Muscle of leg (tissue), 11 donors: ENCODE measurements around the gene IDNK. TPM values are rescaled to one million over a fixed set of nuclear protein-coding genes. Genes with fewer than 3 reads are reported as not detected.

Experiments used
- DNase-seq: peaks from one replicate; pipeline ENCODE4 v3.0.0; 2013
- H3K27ac ChIP-seq: one replicate; pipeline ENCODE4 v1.5.1; 2013; ENCODE audit warnings: mild to moderate bottlenecking, low read length, control low read depth
- H3K27me3 ChIP-seq: one replicate; pipeline ENCODE4 v1.6.1; 2013; ENCODE audit warnings: low read length; ENCODE audit not compliant: control insufficient read depth, insufficient read depth
- H3K36me3 ChIP-seq: one replicate; pipeline ENCODE4 v1.6.1; 2013; ENCODE audit warnings: low read length; ENCODE audit not compliant: control insufficient read depth, insufficient read depth
- H3K4me1 ChIP-seq: one replicate; pipeline ENCODE4 v1.6.1; 2013; ENCODE audit warnings: low read length; ENCODE audit not compliant: control insufficient read depth, insufficient read depth
- H3K4me3 ChIP-seq: one replicate; pipeline ENCODE4 v1.5.1; 2013; ENCODE audit warnings: low read length, control low read depth
- H3K9me3 ChIP-seq: replicated peaks from 2 replicates; pipeline ENCODE4 v1.6.1; 2013; ENCODE audit warnings: low read depth, low read length; ENCODE audit not compliant: control insufficient read depth
- WGBS: methylation state at CpG from one replicate; pipeline ENCODE4 v1.1.5; 2013; ENCODE audit warnings: missing lambda C conversion rate; ENCODE audit not compliant: insufficient coverage; 5-methylcytosine and 5-hydroxymethylcytosine counted together
- polyA plus RNA-seq, 8 donors: library from polyadenylated mRNA; unstranded; fragments of 120-200 nt; gene quantifications; one replicate each; pipeline versions ENCODE4 v1.2.1 to v1.2.3, GENCODE V29; 2013; ENCODE audit warnings: inconsistent platforms in 1 of 8, low replicate concordance in 1 of 8; ENCODE audit not compliant: insufficient read length in 8 of 8, insufficient read depth in 1 of 8
- total RNA-seq: library from RNA; stranded (reverse); fragments of 120-200 nt; gene quantifications from one replicate; pipeline ENCODE4 v1.2.4, GENCODE V29; 2013

IDNK gene
- total and polyA plus RNA-seq, 9 donors: 4.7 to 7.3 (median 6.0) TPM

DNA sequence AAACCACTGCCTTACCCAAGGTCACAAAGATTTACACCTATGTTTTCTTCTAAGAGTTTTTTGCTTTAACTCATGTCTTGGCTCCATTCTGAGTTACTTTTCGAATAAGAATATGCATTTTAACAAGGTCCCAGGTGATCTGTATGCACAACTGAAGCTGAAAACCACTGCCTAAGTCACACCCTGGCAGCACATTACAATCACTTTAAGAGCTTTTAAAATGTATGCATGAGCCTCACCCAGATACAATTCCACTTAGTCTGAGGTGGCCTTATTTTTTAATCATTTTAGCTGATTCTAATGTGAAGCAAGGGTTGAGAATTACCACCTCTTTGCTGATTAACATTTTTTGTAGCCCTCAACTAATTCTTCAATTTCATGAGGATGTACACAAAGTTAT, 29.5 kb downstream of the IDNK start:
- H3K36me3 ChIP-seq: peaks cover 37% of the 10 kb centered on the region
- DNase-seq: no peak
- H3K9me3 ChIP-seq: no peaks in the 10 kb centered on the region
- H3K4me1 ChIP-seq: no peaks in the 10 kb centered on the region
- 100% methylated on average over 1 of the region's 1 CpG for WGBS
- no peaks in the 10 kb centered on the region for H3K27me3 ChIP-seq
- no peak overlapping the region for H3K27ac ChIP-seq
- no peak overlapping the region for H3K4me3 ChIP-seq

GRCh38 chr9:83655433-83655832, 32.5 kb downstream of the IDNK start:
- peak; percentile 17 for DNase-seq
- Histone ChIP-seq H3K27ac (no peak overlapping the region), H3K27me3 (no peaks in the 10 kb centered on the region), H3K9me3 (no peaks in the 10 kb centered on the region), H3K36me3 (peaks cover 45% of the 10 kb centered on the region), H3K4me1 (no peaks in the 10 kb centered on the region), H3K4me3 (no peak overlapping the region)
- no CpG with 5 or more reads among the region's 1 CpG for WGBS

GRCh38 chr9:83656032-83656680, 33.2 kb downstream of the IDNK start:
- Histone ChIP-seq H3K9me3 (no peaks in the 10 kb centered on the region), H3K27me3 (no peaks in the 10 kb centered on the region), H3K4me3 (no peak overlapping the region), H3K27ac (no peak overlapping the region), H3K4me1 (no peaks in the 10 kb centered on the region), H3K36me3 (peaks cover 47% of the 10 kb centered on the region)
- DNase-seq: no peak
- WGBS: 86% methylated on average over 1 of the region's 2 CpGs

DNA sequence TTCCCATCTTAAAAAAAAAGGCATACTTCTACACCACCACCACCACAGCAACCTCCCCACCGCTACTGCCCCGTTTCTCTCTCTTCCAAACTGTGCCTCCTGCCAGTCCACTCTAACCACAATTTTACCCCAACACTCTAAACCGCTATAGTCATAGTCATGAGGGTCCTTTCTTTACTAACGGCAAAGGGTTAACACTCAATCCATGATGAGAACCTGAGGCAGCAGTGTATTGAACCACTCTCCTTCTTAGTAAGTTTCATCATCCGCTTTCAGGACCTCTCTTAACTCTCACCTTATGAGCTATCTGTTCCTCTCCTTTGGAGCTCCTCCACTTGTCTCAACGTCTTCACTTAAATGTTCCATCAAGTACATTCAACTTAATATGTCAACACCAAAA, 34.0 kb downstream of the IDNK start:
- Histone ChIP-seq H3K9me3 (no peaks in the 10 kb centered on the region), H3K4me1 (no peaks in the 10 kb centered on the region), H3K4me3 (no peak overlapping the region), H3K27me3 (no peaks in the 10 kb centered on the region), H3K36me3 (peaks cover 47% of the 10 kb centered on the region), H3K27ac (no peak overlapping the region)
- DNase-seq: no peak
- WGBS: 94% methylated on average over 6 of the region's 6 CpGs

DNA sequence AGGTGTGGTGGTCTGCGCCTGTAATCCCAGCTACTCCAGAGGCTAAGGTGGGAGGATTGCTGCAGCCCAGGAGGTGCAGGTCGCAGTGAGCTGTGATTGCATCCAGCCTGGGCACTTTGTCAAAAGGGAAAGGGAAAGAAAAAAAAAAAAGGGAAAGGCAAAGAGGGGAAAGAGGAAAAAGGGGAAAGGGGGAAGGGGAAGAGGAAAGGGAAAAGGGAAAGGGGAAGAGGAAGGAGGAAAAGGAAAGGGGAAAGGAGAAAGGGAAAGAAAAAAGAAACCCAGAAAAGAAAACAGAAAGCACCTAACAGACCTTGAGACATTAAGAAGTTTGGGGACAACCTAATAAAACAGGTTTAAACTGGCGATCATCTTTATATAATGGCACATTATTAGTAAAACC, 40.0 kb downstream of the IDNK start:
- Histone ChIP-seq H3K4me1 (no peaks in the 10 kb centered on the region), H3K9me3 (no peaks in the 10 kb centered on the region), H3K27ac (no peak overlapping the region), H3K27me3 (no peaks in the 10 kb centered on the region), H3K36me3 (peaks cover 36% of the 10 kb centered on the region), H3K4me3 (no peak overlapping the region)
- no peak for DNase-seq
- 83% methylated on average over 1 of the region's 3 CpGs for WGBS

DNA sequence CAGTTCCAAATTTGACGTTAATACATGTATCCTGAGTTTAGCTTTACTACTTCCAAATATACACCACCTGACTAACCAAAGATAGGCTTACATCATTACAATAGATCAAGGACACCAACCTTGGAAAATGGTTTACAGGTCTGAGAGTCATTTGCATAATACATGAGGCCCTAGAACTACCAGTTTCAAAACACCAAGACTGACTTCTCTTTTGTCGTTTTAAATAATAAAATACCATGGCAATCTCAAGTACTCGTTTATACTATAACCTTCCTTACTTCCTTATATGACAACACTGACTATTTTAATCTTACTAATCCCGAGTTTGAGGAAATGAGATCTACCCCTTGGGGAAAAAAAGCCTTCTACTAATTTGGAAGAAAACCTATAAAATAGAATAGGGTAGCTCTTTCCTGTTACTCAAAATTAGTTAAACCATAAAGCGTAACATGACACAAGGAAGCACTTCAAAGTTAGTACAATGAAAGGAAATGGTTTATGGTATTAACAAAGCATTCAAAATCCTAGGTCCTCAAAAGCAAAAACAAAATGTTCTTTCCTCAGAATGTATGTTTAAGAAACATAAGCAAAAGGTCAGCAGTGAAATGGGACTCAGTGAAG, 42.7 kb downstream of the IDNK start:
- no peak overlapping the region for H3K4me3 ChIP-seq
- no peaks in the 10 kb centered on the region for H3K4me1 ChIP-seq
- WGBS: no CpG with 5 or more reads among the region's 5 CpGs
- no peaks in the 10 kb centered on the region for H3K9me3 ChIP-seq
- peaks cover 29% of the 10 kb centered on the region for H3K36me3 ChIP-seq
- DNase-seq: peak; percentile 16
- no peaks in the 10 kb centered on the region for H3K27me3 ChIP-seq
- H3K27ac ChIP-seq: peak overlapping the region; percentile 16

GRCh38 chr9:83669067-83669466, 46.1 kb downstream of the IDNK start:
- H3K27ac ChIP-seq: no peak overlapping the region
- no peak overlapping the region for H3K4me3 ChIP-seq
- no peaks in the 10 kb centered on the region for H3K9me3 ChIP-seq
- no peaks in the 10 kb centered on the region for H3K4me1 ChIP-seq
- no peak for DNase-seq
- peaks cover 31% of the 10 kb centered on the region for H3K36me3 ChIP-seq
- WGBS: no CpG with 5 or more reads among the region's 1 CpG
- no peaks in the 10 kb centered on the region for H3K27me3 ChIP-seq

DNA sequence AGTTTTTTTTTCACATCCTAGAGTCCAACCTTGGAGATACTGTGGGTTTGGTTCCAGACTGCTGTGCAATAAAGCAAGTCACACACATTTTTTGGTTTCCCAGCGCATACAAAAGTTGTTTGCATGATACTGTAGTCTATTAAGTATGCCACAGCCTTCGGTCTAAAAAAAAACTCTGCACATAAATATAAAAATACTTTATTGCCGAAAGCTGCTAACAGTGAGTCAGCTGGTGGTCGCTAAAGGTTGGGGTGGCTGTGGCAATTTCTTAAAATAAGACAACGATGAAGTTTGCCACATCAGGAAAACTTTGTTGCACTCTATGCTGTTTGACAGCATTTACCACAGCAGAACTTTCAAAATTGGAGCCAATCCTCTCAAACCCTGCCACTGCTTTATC, 47.4 kb downstream of the IDNK start:
- no peak overlapping the region for H3K4me3 ChIP-seq
- no peaks in the 10 kb centered on the region for H3K9me3 ChIP-seq
- H3K36me3 ChIP-seq: peaks cover 23% of the 10 kb centered on the region
- H3K4me1 ChIP-seq: no peaks in the 10 kb centered on the region
- no peak for DNase-seq
- no peak overlapping the region for H3K27ac ChIP-seq
- H3K27me3 ChIP-seq: no peaks in the 10 kb centered on the region
- 100% methylated on average over 2 of the region's 5 CpGs for WGBS

DNA sequence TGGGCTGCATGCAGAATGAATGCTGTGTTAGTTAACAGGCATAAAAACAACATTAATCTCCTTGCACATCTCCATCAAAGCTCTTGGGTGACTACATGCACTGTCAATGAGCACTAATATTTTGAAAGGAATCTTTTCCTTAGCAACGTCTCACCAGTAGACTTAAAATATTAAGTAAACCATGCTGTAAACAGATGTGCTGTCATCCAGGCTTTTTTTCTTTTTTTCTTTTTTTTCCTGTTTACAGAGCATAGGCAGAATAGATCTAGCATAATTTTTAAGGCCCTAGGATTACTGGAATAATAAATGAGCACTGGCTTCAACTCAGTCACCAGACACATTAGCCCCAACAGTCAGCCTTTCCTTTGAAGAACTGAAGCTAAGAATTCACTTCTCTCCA, 48.5 kb downstream of the IDNK start:
- H3K36me3 ChIP-seq: peaks cover 23% of the 10 kb centered on the region
- H3K4me3 ChIP-seq: no peak overlapping the region
- H3K9me3 ChIP-seq: no peaks in the 10 kb centered on the region
- no peaks in the 10 kb centered on the region for H3K27me3 ChIP-seq
- no peaks in the 10 kb centered on the region for H3K4me1 ChIP-seq
- DNase-seq: no peak
- no CpG with 5 or more reads among the region's 1 CpG for WGBS
- no peak overlapping the region for H3K27ac ChIP-seq

GRCh38 chr9:83675466-83675865, 52.5 kb downstream of the IDNK start:
- Histone ChIP-seq H3K27ac (no peak overlapping the region), H3K4me3 (no peak overlapping the region), H3K4me1 (no peaks in the 10 kb centered on the region), H3K27me3 (no peaks in the 10 kb centered on the region), H3K9me3 (no peaks in the 10 kb centered on the region), H3K36me3 (peaks cover 38% of the 10 kb centered on the region)
- no peak for DNase-seq
- WGBS: no CpG with 5 or more reads among the region's 1 CpG
